HEK293T (cell line): ENCODE results near the gene YEATS4.

Experiments used
- CTCF ChIA-PET: fragments of 350-600 bp; formaldehyde crosslinking; extraction: SDS; loops from one replicate; lab custom pipeline; 2021; ENCODE audit warnings: antibody characterized with exemption, inconsistent platforms; lab: Yijun Ruan, JAX
- POLR2A ChIA-PET: fragments of 350-600 bp; formaldehyde crosslinking; extraction: SDS; loops from one replicate; lab custom pipeline; 2020; ENCODE audit warnings: antibody characterized with exemption, inconsistent platforms; lab: Yijun Ruan, JAX
- DNase-seq: peaks from one replicate; pipeline ENCODE4 v3.0.0; 2012; ENCODE audit warnings: mixed read lengths; ENCODE audit errors: extremely low spot score
- ARNT ChIP-seq: fragments of 450-650 bp; IDR thresholded peaks from 2 replicates; pipeline ENCODE4 v1.6.1; 2017; ENCODE audit warnings: mild to moderate bottlenecking
- BHLHE40 ChIP-seq: fragments of 450-650 bp; IDR thresholded peaks from 2 replicates; pipeline ENCODE4 v1.6.1; 2016; ENCODE audit warnings: mild to moderate bottlenecking, moderate library complexity, borderline replicate concordance
- CTBP1 ChIP-seq: fragments of 450-650 bp; IDR thresholded peaks from 2 replicates; pipeline ENCODE4 v1.6.1; 2016; ENCODE audit warnings: borderline replicate concordance
- ELF4 ChIP-seq: fragments of 450-650 bp; IDR thresholded peaks from 2 replicates; pipeline ENCODE4 v1.6.1; 2017; ENCODE audit warnings: antibody characterized with exemption
- FOXA1 ChIP-seq: fragments of 450-650 bp; IDR thresholded peaks from 2 replicates; pipeline ENCODE4 v1.6.1; 2016; ENCODE audit warnings: mild to moderate bottlenecking
- FOXK2 ChIP-seq: fragments of 450-650 bp; IDR thresholded peaks from 2 replicates; pipeline ENCODE4 v1.6.1; 2016; ENCODE audit warnings: mild to moderate bottlenecking
- FOXM1 ChIP-seq: fragments of 450-650 bp; IDR thresholded peaks from 2 replicates; pipeline ENCODE4 v1.6.1; 2017; ENCODE audit warnings: mild to moderate bottlenecking, borderline replicate concordance
- HDGF ChIP-seq: fragments of 450-650 bp; IDR thresholded peaks from 2 replicates; pipeline ENCODE4 v1.6.1; 2017; ENCODE audit warnings: antibody characterized with exemption, borderline replicate concordance
- L3MBTL2 ChIP-seq: fragments of 450-650 bp; conservative IDR thresholded peaks from 2 replicates; pipeline ENCODE4 v1.6.1; 2016; ENCODE audit warnings: mild to moderate bottlenecking
- LEF1 ChIP-seq: fragments of 450-650 bp; IDR thresholded peaks from 2 replicates; pipeline ENCODE4 v1.6.1; 2017; ENCODE audit warnings: mild to moderate bottlenecking, borderline replicate concordance
- NFRKB ChIP-seq: fragments of 450-650 bp; IDR thresholded peaks from 2 replicates; pipeline ENCODE4 v1.6.1; 2016; ENCODE audit warnings: mild to moderate bottlenecking, moderate library complexity
- SP1 ChIP-seq: fragments of 450-650 bp; IDR thresholded peaks from 2 replicates; pipeline ENCODE4 v1.6.1; 2017
- SUZ12 ChIP-seq: fragments of 450-650 bp; IDR thresholded peaks from 2 replicates; pipeline ENCODE4 v1.6.1; 2016; ENCODE audit warnings: mild to moderate bottlenecking
- TARDBP ChIP-seq: fragments of 450-650 bp; IDR thresholded peaks from 2 replicates; pipeline ENCODE4 v1.6.1; 2016
- ZNF384 ChIP-seq: fragments of 450-650 bp; IDR thresholded peaks from 2 replicates; pipeline ENCODE4 v1.6.1; 2016
- TF ChIP-seq, protein P1 (sequence below): fragments of 450-650 bp; IDR thresholded peaks from 2 replicates; pipeline ENCODE4 v1.6.1; 2016

YEATS4 gene

DNA sequence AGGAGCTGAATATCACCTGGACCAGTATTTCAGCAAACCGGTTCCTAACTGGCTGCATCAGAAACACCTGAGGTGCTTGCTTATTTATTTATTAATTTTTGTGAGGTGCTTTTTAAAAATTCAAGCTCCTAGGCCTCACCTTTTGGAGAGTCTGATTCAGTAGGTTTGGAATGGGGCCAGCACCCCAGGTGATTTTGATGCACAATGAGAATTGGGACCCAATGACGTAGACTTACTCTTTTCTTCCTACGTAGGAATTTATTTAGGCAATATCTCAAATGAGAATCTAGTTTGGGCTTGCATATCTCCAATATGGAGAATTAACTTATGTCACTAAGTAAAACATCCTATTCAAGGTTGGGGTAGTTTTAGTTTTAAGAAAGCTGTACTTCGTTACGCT, 7.3 kb downstream of the YEATS4 start:
- POLR2A ChIA-PET = no interaction called here
- TF ChIP-seq NFRKB (no peak), ZNF384 (no peak), ELF4 (no peak), SUZ12 (no peak), HDGF (no peak), BHLHE40 (no peak), L3MBTL2 (no peak), FOXK2 (no peak)
- DNase-seq = no peak
- CTCF ChIA-PET = no interaction called here

GRCh38 chr12:69368171-69368570, 8.6 kb downstream of the YEATS4 start:
- DNase-seq = no peak
- ChIA-PET CTCF (no interaction called here), POLR2A (no interaction called here)
- TF ChIP-seq, protein P1, sequence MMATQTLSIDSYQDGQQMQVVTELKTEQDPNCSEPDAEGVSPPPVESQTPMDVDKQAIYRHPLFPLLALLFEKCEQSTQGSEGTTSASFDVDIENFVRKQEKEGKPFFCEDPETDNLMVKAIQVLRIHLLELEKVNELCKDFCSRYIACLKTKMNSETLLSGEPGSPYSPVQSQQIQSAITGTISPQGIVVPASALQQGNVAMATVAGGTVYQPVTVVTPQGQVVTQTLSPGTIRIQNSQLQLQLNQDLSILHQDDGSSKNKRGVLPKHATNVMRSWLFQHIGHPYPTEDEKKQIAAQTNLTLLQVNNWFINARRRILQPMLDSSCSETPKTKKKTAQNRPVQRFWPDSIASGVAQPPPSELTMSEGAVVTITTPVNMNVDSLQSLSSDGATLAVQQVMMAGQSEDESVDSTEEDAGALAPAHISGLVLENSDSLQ = 0 out of 2 replicates have a peak, but pooled peaks have one; percentile 2
- no peak for TF ChIP-seq FOXK2

DNA sequence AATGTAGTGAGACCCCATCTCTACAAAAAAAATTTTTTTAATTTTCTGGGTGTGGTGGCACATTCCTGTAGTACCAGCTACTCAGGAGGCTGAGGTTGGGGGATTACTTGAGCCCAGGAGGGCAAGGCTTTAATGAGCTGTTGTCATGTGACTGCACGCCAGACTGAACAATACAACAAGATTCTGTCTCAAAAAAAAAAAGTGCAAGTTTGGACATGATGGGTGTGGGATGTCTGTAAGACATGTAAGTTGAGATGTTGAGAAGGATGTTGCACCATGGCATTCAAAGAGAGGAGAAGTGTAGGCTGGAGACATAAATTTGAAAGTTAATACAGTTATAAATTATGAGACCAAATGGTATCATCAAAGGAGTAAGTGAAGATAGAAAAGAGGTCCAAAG, 23.5 kb downstream of the YEATS4 start:
- ChIA-PET POLR2A (no interaction called here), CTCF (no interaction called here)
- no peak for TF ChIP-seq NFRKB
- no peak for TF ChIP-seq SUZ12
- TF ChIP-seq BHLHE40 = no peak
- no peak for TF ChIP-seq CTBP1
- no peak for TF ChIP-seq FOXM1
- TF ChIP-seq SP1 = no peak
- no peak for TF ChIP-seq L3MBTL2
- no peak for TF ChIP-seq ARNT
- TF ChIP-seq, protein P1 = no peak
- no peak for TF ChIP-seq FOXA1
- no peak for TF ChIP-seq TARDBP
- TF ChIP-seq FOXK2 = no peak

GRCh38 chr12:69385038-69385437, 25.5 kb downstream of the YEATS4 start:
- no peak for DNase-seq
- TF ChIP-seq ARNT = no peak
- TF ChIP-seq CTBP1 = no peak
- TF ChIP-seq FOXM1 = no peak
- TF ChIP-seq L3MBTL2 = no peak
- TF ChIP-seq, protein P1 = no peak
- TF ChIP-seq ELF4 = no peak
- TF ChIP-seq LEF1 = no peak
- ChIA-PET POLR2A (interaction anchor here (0.6 kb wide), 1 partner anchor 29 kb away, joined by 3 read pairs; no protein-coding TSS in a partner anchor), CTCF (no interaction called here)

More for the DNA sequence above, 23.5 kb downstream of the YEATS4 start:
- DNase-seq = no peak

DNA sequence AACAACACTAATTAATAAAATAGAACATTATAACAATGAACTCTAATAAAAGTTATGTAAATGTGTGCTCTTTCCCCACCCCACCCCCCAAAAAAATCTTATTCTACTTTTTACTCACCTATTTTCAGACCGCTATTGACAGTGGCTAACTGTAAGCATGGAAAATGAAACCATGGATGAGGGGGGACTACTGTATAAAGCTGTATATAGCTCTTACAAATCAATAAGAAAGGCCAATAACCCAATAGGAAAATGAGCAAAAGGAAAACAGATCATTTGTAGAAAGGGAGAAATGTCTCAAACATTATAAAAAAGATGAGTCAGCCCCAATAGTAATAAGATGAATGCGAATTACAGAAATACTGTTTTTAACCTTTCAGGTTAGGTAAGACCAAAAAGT, 27.4 kb downstream of the YEATS4 start:
- POLR2A ChIA-PET = no interaction called here
- CTCF ChIA-PET = no interaction called here
- no peak for DNase-seq
- TF ChIP-seq L3MBTL2 = no peak
- no peak for TF ChIP-seq TARDBP
- no peak for TF ChIP-seq ELF4
- no peak for TF ChIP-seq SUZ12
- TF ChIP-seq NFRKB = no peak
- no peak for TF ChIP-seq FOXK2
- TF ChIP-seq ARNT = no peak
- TF ChIP-seq LEF1 = no peak
- no peak for TF ChIP-seq HDGF
- TF ChIP-seq, protein P1 = no peak
- no peak for TF ChIP-seq FOXA1
- no peak for TF ChIP-seq FOXM1

GRCh38 chr12:69388371-69388770, 28.8 kb downstream of the YEATS4 start:
- TF ChIP-seq SP1 = no peak
- TF ChIP-seq, protein P1 = no peak
- no peak for TF ChIP-seq NFRKB
- TF ChIP-seq FOXA1 = no peak
- TF ChIP-seq SUZ12 = no peak
- TF ChIP-seq L3MBTL2 = no peak
- no peak for TF ChIP-seq HDGF
- no peak for TF ChIP-seq FOXM1
- no peak for TF ChIP-seq FOXK2
- DNase-seq = no peak
- ChIA-PET CTCF (no interaction called here), POLR2A (no interaction called here)
